ENCODE results near the gene KRT7. TPM values are rescaled to one million over a fixed set of nuclear protein-coding genes. Genes with fewer than 3 reads are reported as not detected.

The KRT7 gene
- total and polyA plus RNA-seq, 2 donors (not counting 3 experiments of a cell fraction or from before 2014, with no cell fraction given): 120 to 293 TPM

GRCh38 chr12:52191841-52192791 is 40.9 kb upstream of the KRT7 start, which contains the start of gene KRT80:
Gene KRT80, minus strand, starts transcription at chr12:52192014. Its CDS starts 112 bp downstream, at chr12:52191902.
- CTCF ChIA-PET: interaction anchor here (0.8 to 12.0 kb wide), 14 partner anchors 8 to 180 kb away, joined by 3 to 138 read pairs (median 4); no protein-coding TSS in a partner anchor
- POLR2A ChIA-PET: interaction anchor here (0.5 to 1.4 kb wide), 3 partner anchors 18 to 67 kb away, joined by 3 to 13 read pairs (median 3); no protein-coding TSS in a partner anchor
- Histone ChIP-seq H2AFZ (ENCODE audit: low read depth, low read length) (no peak within 1 kb of the TSS), H3K4me3 (replicated peaks in 1 of 3; ENCODE audit: insufficient read depth in 1 of 3, low read depth in 1 of 3, low read length in 3 of 3) (no peak within 1 kb of the TSS), H3K4me1 (ENCODE audit: control insufficient read depth, extremely low read depth, insufficient read depth, low read length) (peaks cover 59% of the 10 kb centered on the region), H3K9me3 (replicated peaks; ENCODE audit: control insufficient read depth, insufficient read depth, low read length) (no peaks in the 10 kb centered on the region), H3K79me2 (ENCODE audit: control insufficient read depth, insufficient read depth, low read length) (no peaks in the 10 kb centered on the region), H3K4me2 (ENCODE audit: insufficient read depth, low read length) (no peak within 1 kb of the TSS), H4K20me1 (replicated peaks; ENCODE audit: control insufficient read depth, extremely low read depth, insufficient read depth, low read length) (no peaks in the 10 kb centered on the region), H3K27me3 (ENCODE audit: control insufficient read depth in 2 of 2, insufficient read depth in 2 of 2, low read length in 2 of 2) (no peaks in the 10 kb centered on the region), H3K27ac (ENCODE audit: insufficient read depth, low read depth, low read length) (peak within 1 kb of the TSS; percentile 87), H3K36me3 (ENCODE audit: control insufficient read depth in 2 of 2, extremely low read depth in 1 of 2, insufficient read depth in 2 of 2, low read length in 2 of 2) (no peaks in the 10 kb centered on the region), H3K9me1 (replicated peaks; ENCODE audit: control insufficient read depth, extremely low read depth, insufficient read depth, low read length) (no peaks in the 10 kb centered on the region), H3K9ac (replicated peaks; ENCODE audit: extremely low read depth, insufficient read depth, low read length) (peak within 1 kb of the TSS; percentile 61)
- BruUV-seq (replicated peaks): TSS peak; percentile 46
- TF ChIP-seq GATA2 (IDR thresholded peaks at IDR 0.05; ENCODE audit: insufficient read depth, insufficient read length, low read depth, low read length) (peak; percentile 94), MAX (IDR thresholded peaks at IDR 0.05; ENCODE audit: insufficient read depth, insufficient read length) (no peak), CTCF (IDR thresholded peaks at IDR 0.05; ENCODE audit: extremely low read depth in 1 of 2, insufficient read depth in 1 of 2, low read depth in 1 of 2, low read length in 2 of 2) (no peak), EZH2 (IDR thresholded peaks at IDR 0.05; ENCODE audit: borderline replicate concordance, low read depth, low read length, severe bottlenecking) (no peak), FOS (IDR thresholded peaks at IDR 0.05; ENCODE audit: borderline replicate concordance, insufficient read depth, low read length) (peak; percentile 98), JUN (IDR thresholded peaks at IDR 0.05; ENCODE audit: borderline replicate concordance, insufficient read depth, insufficient read length, low read depth) (peak; percentile 99), POLR2AphosphoS5 (IDR thresholded peaks at IDR 0.05; ENCODE audit: insufficient read depth, low read depth, low read length) (peak; percentile 98), MYC (IDR thresholded peaks at IDR 0.05; ENCODE audit: low read depth, low read length) (no peak), POLR2A (IDR thresholded peaks at IDR 0.05; ENCODE audit: low read depth, low read length) (peak; percentile 69)
- dilution Hi-C loops (cut with MboI; ENCODE audit: extremely low pct_ligation_motif_present, low sequenced_read_pairs): no loop called here
- DNase-seq (ENCODE audit: low read depth, low spot score) (peak; percentile 98), FAIRE-seq (peak; percentile 100)
- intact Hi-C loops (cut with micrococcal nuclease): loop anchor here (1.0 kb wide), 4 partner anchors 8 to 38 kb away; no protein-coding TSS in a partner anchor
